Cardiac septum (tissue), 1 donor: ENCODE measurements around the gene VIPR2. TPM values are rescaled to one million over a fixed set of nuclear protein-coding genes. Genes with fewer than 3 reads are reported as not detected.

Source experiments
- DNase-seq: peaks from one replicate; pipeline ENCODE4 v3.0.0-alpha.2; 2020; ENCODE audit warnings: low spot score
- intact Hi-C: fragments of 100-400 bp; cut with DNase I; formaldehyde crosslinking; loops from one replicate; pipeline ENCODE4 v1.14.0; 2022
- total RNA-seq: library from RNA; stranded (reverse); fragmentation: NEBNext Ultra II Directional; extraction: Animal tissue kit (Norgen Biotek cat#: 25700); gene quantifications from one replicate; pipeline ENCODE4 v1.2.1, GENCODE V29; 2021
- donor health status: DM: no; HTN: no; CAD: no.

The VIPR2 gene
- total RNA-seq, 1 donor from 2014 or later = 23.2 TPM

- intact Hi-C loops = loop anchor here (5.0 kb wide), 2 partner anchors 43 to 87 kb away; partner anchors contain the start of gene VIPR2
- DNase-seq = peak; percentile 76
These were observed 45.6 kb downstream of the VIPR2 start for GRCh38 chr7:159098811-159099655.

- peak; percentile 74 for DNase-seq
- intact Hi-C loops = loop anchor here (5.0 kb wide), 2 partner anchors 44 to 86 kb away; partner anchors contain the start of gene VIPR2
These were observed 46.3 kb downstream of the VIPR2 start for GRCh38 chr7:159098424-159098786.

GRCh38 chr7:159097661-159098423 is 46.8 kb downstream of the VIPR2 start:
- intact Hi-C loops = loop anchor here (5.0 kb wide), 2 partner anchors 44 to 86 kb away; partner anchors contain the start of gene VIPR2
- DNase-seq = peak; percentile 79

DNA sequence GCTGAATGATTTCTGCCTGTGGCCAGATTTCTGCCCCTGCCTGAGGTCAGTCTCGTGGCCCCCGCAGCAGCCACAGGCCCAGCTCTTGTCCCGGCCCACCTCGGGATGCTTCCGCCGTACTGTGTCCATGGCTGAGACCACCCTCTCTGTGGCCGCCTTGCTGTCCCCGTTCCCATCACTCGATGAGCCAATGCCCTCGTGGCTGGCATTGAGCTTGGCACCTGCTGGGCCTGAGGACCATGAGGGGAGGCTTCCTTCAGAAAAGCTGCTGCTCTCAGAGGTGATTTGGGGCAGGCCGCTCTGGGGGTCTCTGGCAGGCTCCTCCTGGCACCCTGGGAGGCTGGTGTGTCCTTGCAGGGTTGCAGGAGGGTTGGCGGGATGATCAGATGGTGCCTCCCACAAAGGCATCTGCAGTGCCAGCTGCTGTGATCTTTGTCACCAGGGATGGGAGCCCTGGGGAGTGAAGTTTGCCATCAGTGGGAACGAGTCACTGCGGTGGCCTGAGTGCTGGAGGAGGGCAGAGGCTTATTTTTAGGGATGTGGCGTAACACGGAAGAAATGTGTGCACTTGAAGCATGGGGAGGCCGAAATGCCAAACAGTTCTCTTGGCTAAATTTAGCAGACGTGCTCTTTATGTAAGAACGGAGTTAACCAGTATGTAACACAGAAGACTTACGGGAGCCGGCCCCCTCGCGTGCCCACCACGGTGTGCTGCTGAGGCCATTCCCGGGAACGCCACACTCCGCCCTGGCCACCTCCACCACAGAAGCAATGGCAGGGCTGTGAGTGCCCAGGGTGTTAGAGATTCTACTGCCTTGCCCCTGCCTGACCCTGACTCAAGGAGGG is 47.7 kb downstream of the VIPR2 start:
- DNase-seq = peak; percentile 85
- intact Hi-C loops = loop anchor here (5.0 kb wide), 2 partner anchors 45 to 85 kb away; partner anchors contain the start of gene VIPR2

DNA sequence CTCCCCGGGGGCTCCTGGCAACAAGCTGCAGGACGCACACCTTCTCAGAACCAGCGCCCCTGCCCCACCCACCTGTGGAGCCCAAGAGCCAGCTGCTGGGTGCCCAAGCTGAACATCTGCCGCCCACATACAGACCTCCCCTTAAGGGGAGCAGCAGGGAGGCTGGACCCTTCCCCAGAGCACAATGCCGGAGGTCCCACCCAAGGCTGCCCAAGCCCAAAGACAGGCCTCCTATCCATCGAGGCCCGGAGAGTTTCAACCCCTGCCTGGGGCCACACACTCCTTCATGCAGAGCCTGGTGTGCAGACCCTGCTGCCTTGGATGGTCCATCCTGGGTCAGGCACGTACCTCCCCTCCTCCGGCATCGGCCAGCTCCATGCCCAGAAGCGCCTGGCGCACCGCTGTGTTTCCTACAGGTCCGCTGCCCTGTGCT is 48.7 kb downstream of the VIPR2 start:
- peak; percentile 75 for DNase-seq

GRCh38 chr7:159094919-159095915 is 49.5 kb downstream of the VIPR2 start:
- peak; percentile 41 for DNase-seq
- intact Hi-C loops = loop anchor here (5.0 kb wide), 2 partner anchors 47 to 83 kb away; partner anchors contain the start of gene VIPR2

More for the DNA sequence above, 48.7 kb downstream of the VIPR2 start:
- intact Hi-C loops = loop anchor here (5.0 kb wide), 2 partner anchors 46 to 84 kb away; partner anchors contain the start of gene VIPR2

- peak; percentile 74 for DNase-seq
- intact Hi-C loops = no loop called here
These were observed 50.5 kb downstream of the VIPR2 start for GRCh38 chr7:159094023-159094740.

DNA sequence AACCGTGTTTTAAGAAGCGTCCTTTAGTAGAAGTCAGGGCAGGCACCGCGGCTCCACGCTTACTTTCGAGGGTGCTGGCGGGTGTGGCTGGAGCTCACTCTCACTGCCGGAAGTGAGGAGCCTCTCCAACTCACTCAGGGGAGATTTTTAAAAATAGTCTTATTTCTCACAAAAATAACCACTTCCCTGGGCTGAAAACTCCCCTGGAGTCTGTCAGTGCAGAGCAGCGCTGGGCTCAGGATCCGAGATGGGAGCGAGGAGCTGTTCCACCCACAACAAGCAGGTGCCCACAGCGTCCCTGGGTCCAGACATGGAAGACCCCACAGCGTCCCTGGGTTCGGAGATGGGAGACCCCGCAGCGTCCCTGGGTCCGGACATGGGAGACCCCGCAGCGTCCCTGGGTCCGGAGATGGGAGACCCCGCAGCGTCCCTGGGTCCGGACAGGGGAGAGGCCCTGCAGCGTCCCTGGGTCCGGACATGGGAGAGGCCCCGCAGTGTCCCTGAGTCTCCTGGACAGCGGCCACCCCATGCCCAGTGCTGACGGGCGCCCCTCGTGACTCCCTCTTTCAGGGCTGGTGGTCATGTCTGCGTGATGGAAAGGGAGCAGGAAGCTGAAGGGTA is 51.2 kb downstream of the VIPR2 start:
- intact Hi-C loops = no loop called here

GRCh38 chr7:159092701-159093121 is 52.0 kb downstream of the VIPR2 start:
- intact Hi-C loops = no loop called here

More for the DNA sequence above, 51.2 kb downstream of the VIPR2 start:
- DNase-seq = peak; percentile 71

DNA sequence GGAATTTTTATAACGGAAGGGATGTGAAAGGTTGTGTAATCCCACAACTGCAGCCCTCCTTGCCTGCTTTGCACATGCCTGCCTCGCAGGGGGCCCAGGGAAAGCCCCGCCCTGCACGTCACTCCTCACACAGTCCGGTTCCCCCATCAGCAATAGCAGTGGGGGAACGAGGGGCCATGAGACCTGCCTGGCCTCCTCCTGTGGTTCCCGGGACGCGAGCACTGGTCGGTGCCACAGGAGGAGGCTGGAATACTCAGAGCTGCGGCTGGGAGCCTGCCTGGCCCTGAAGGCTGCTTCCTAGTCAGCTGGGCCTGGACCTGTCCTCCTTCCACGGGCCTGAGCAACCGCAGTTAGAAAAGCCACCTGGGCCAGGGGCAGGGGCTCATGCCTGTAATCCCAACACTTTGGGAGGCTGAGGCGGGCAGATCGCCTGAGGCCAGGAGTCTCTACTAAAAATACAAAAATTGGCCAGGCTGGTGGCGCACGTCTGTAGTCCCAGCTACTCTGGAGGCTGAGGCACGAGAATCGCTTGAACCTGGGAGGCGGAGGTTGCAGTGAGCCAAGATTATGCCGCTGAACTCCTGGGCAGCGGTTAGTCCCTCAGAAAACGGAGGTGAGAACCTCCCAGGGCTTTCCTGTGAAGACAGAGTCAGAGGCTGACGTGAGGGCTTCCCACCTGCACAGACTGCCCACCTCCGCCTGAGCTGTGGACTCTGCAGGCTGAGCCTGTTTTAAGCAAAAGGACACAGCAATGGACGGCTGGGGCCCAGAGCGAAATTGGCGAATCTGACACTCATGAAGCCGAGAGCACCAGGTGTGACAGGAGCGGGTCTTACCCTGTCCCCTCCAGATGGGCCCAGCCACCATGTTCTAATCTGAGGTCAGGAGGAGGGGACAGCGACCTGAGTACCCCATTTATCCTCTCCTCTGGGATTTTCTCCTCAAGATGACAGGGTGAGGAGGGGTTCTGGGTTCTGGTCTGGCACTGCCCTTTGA is 52.9 kb downstream of the VIPR2 start:
- intact Hi-C loops = no loop called here
- DNase-seq = peak; percentile 73

More at GRCh38 chr7:159092701-159093121, 52.0 kb downstream of the VIPR2 start:
- peak; percentile 55 for DNase-seq

- DNase-seq = peak; percentile 66
- intact Hi-C loops = no loop called here
These were observed 53.6 kb downstream of the VIPR2 start for GRCh38 chr7:159091041-159091440.

DNA sequence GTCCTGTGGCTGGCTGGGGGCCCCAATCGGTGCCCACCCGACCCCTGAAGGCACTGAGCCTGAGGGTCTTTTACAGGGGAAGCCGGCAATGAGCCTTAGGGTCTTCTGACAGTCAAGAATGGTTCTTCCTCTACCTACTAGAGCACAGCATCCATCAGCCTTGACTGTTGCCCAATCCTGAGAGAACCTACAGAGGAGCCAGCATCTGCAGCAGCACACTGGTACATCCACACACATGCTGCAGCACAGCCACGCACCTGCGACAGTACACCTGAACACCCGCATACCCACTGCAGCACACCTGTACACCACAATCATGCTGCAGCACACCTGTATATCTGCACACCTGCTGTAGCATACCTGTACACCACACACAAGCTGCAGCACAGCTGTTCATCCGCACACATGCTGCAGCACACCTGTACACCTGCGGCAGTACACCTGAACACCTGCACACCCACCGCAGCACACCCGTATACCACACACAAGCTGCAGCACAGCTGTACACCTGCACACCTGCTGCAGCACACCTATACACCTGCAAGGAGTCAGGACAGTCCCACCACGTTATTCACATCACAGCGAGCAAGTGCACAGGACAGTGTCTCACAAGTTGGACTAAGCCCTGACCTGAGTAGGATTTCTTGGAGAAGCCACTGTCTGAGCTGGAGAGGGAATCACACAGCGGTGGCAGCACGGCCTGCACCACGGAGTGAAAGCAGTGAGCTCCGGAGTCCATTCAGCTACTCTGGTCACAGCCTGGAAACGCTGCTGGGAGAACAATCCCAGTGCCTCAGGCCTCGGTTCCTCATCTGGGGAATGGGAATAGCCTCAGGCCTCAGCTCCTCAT is 56.4 kb downstream of the VIPR2 start:
- intact Hi-C loops = no loop called here
- peak; percentile 59 for DNase-seq

DNA sequence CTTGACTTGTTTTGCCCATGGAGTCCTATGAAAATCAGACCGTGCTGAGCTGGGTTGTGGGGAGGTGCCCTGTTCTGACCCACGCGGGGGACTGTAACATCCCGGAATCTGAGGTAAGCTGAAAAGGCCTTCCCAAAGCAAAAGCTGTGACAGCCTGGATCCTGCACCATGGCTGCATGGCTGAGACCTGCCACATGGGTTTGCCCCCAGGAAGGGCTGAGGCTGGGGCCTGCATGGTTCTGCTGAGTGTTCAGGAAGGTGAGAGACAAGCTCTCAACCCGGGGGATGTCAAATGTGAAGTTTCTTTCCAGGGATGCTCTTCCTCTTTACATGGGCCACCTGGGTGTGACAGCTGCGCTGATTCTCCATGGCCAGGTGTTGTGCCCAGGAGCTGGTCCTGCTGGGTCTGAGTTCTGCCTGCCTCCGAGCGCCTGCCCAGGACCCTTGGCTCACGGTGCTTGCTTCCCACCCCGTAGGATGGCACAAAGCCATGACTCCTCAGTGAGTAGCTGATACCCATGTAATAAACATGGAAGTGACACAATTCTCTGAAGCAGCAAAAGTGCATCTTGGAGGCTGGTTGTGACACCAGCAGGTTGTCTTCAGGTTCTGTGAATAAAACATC is 58.3 kb downstream of the VIPR2 start:
- DNase-seq = peak; percentile 70
- intact Hi-C loops = no loop called here

GRCh38 chr7:159084069-159084801 is 60.4 kb downstream of the VIPR2 start:
- DNase-seq = peak; percentile 76
- intact Hi-C loops = no loop called here
